HCT116 (cell line): Measurements from ENCODE around the gene PFDN4.

Experiments
- EZH2phosphoT487 ChIP-seq: fragments of 200-600 bp; IDR thresholded peaks from 2 replicates; pipeline ENCODE4 v1.6.1; 2018; ENCODE audit warnings: antibody characterized with exemption, borderline replicate concordance
- POLR2A ChIP-seq: IDR thresholded peaks from 2 replicates; pipeline ENCODE4 v1.7.0; 2011; ENCODE audit warnings: borderline replicate concordance; ENCODE audit not compliant: insufficient read depth, insufficient read length; ENCODE audit errors: extremely low read depth
- POLR2AphosphoS5 ChIP-seq: IDR thresholded peaks from 2 replicates; pipeline ENCODE4 v1.6.1; 2011; ENCODE audit warnings: mild to moderate bottlenecking, low read depth, low read length, moderate library complexity
- TF ChIP-seq, protein P1 (sequence below): IDR thresholded peaks from 2 replicates; pipeline ENCODE4 v1.6.1; 2012
- TF ChIP-seq, protein P2 (sequence below), 3 experiments: fragments of 200-600 bp in 1 of 3; sonication (generic) in 1 of 3; IDR thresholded peaks in 2 of 3; conservative IDR thresholded peaks in 1 of 3; 2 replicates each; pipeline ENCODE4 v1.5.1; 2012 to 2017; ENCODE audit warnings: low read depth in 2 of 3, low read length in 2 of 3, antibody characterized with exemption in 1 of 3, borderline replicate concordance in 1 of 3, control low read depth in 1 of 3, mild to moderate bottlenecking in 1 of 3, mixed read lengths in 1 of 3, mixed run types in 1 of 3, moderate library complexity in 1 of 3; ENCODE audit not compliant: insufficient read depth in 1 of 3
- TF ChIP-seq, protein P3 (sequence below): IDR thresholded peaks from 2 replicates; pipeline ENCODE4 v1.6.1; 2012; ENCODE audit warnings: low read depth

DNA sequence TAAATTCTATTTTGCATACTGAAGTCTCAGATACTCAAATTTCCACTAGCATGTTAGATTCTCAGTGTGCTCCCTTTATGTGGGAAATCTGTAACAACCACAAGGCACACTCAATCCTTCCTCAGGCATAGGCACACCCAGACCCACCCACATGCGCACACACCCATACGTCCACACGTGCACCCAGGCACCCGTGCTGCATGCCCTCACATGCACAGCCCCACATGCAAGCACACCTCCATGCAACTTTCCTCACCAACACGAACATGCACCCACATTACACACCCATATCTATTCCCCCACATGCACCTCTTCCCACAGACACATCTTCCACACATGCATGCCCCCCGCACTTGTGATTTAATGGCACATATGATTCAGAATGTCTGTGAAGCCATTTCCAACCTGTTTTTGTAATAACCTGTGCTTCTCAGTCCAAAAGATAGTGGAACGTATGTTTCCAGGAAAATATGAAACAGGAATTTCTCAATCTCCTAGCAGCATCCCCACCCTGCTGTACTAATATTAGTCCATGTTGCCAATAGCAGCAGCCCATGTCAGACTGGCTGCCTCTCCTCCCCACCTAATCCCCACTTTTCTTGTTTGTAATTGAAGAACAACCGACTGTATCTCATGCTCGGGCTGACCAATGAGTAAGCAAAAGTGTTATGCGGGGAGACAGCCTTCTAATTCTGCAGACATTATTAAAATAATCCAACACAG lies 22.8 kb upstream of the PFDN4 start:
- TF ChIP-seq, protein P1, sequence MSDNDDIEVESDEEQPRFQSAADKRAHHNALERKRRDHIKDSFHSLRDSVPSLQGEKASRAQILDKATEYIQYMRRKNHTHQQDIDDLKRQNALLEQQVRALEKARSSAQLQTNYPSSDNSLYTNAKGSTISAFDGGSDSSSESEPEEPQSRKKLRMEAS = no peak
- TF ChIP-seq, protein P2, sequence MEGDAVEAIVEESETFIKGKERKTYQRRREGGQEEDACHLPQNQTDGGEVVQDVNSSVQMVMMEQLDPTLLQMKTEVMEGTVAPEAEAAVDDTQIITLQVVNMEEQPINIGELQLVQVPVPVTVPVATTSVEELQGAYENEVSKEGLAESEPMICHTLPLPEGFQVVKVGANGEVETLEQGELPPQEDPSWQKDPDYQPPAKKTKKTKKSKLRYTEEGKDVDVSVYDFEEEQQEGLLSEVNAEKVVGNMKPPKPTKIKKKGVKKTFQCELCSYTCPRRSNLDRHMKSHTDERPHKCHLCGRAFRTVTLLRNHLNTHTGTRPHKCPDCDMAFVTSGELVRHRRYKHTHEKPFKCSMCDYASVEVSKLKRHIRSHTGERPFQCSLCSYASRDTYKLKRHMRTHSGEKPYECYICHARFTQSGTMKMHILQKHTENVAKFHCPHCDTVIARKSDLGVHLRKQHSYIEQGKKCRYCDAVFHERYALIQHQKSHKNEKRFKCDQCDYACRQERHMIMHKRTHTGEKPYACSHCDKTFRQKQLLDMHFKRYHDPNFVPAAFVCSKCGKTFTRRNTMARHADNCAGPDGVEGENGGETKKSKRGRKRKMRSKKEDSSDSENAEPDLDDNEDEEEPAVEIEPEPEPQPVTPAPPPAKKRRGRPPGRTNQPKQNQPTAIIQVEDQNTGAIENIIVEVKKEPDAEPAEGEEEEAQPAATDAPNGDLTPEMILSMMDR (IDR thresholded peaks at IDR 0.05 in 2 of 3, conservative IDR thresholded peaks at IDR 0.05 in 1 of 3; ENCODE audit: borderline replicate concordance in 1 of 3, insufficient read depth in 1 of 3, low read depth in 2 of 3, low read length in 2 of 3) = no peak
- TF ChIP-seq POLR2AphosphoS5 (no peak), EZH2phosphoT487 (no peak), POLR2A (no peak)
- TF ChIP-seq, protein P3, sequence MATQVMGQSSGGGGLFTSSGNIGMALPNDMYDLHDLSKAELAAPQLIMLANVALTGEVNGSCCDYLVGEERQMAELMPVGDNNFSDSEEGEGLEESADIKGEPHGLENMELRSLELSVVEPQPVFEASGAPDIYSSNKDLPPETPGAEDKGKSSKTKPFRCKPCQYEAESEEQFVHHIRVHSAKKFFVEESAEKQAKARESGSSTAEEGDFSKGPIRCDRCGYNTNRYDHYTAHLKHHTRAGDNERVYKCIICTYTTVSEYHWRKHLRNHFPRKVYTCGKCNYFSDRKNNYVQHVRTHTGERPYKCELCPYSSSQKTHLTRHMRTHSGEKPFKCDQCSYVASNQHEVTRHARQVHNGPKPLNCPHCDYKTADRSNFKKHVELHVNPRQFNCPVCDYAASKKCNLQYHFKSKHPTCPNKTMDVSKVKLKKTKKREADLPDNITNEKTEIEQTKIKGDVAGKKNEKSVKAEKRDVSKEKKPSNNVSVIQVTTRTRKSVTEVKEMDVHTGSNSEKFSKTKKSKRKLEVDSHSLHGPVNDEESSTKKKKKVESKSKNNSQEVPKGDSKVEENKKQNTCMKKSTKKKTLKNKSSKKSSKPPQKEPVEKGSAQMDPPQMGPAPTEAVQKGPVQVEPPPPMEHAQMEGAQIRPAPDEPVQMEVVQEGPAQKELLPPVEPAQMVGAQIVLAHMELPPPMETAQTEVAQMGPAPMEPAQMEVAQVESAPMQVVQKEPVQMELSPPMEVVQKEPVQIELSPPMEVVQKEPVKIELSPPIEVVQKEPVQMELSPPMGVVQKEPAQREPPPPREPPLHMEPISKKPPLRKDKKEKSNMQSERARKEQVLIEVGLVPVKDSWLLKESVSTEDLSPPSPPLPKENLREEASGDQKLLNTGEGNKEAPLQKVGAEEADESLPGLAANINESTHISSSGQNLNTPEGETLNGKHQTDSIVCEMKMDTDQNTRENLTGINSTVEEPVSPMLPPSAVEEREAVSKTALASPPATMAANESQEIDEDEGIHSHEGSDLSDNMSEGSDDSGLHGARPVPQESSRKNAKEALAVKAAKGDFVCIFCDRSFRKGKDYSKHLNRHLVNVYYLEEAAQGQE = no peak
